ENCODE measurements around the gene ALG8.

DNA sequence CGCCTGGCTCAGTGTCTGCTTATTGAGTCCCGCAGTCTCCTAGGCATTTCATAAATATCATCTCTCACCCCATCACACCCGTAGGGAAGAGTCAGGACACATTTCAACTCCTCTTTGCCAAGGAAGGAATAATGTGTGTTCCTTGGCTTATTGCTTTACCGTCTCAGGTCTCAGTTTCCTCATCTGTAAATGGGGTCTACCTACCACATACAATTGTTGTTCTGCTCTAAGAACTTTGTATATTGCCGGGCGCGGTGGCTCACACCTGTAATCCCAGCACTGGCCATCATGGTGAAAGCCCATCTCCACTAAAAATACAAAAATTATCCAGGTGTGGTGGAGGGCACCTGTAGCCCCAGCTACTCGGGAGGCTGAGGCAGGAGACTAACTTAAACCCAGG, 78.9 kb downstream of the ALG8 start:
- TF ChIP-seq POLR2A (IDR thresholded peaks at IDR 0.05; ENCODE audit: low read length) (no peak), GATA1 (IDR thresholded peaks at IDR 0.05; ENCODE audit: low read depth, low read length) (no peak)
